Hepatocyte (in vitro differentiated cells): Measurements from ENCODE around the gene GRK5. TPM values are rescaled to one million over a fixed set of nuclear protein-coding genes. Genes with fewer than 3 reads are reported as not detected.

Experiments
- DNase-seq: peaks from one replicate; pipeline ENCODE4 v3.0.0-alpha.2; 2016; ENCODE audit warnings: low spot score
- H2AFZ ChIP-seq: fragments of 200-600 bp; sonication (generic); 2 replicates; pipeline ENCODE4 v1.6.0; 2016; ENCODE audit warnings: antibody characterized with exemption, mild to moderate bottlenecking
- H3K27ac ChIP-seq: fragments of 200-600 bp; sonication (generic); 2 replicates; pipeline ENCODE4 v1.5.1; 2016; ENCODE audit warnings: mild to moderate bottlenecking
- H3K27me3 ChIP-seq: fragments of 200-600 bp; sonication (generic); 2 replicates; pipeline ENCODE4 v1.6.1; 2016
- H3K36me3 ChIP-seq: fragments of 200-600 bp; sonication (generic); replicated peaks from 2 replicates; pipeline ENCODE4 v1.5.1; 2016; ENCODE audit warnings: low read depth; ENCODE audit not compliant: insufficient read depth
- H3K4me1 ChIP-seq: fragments of 200-600 bp; sonication (generic); 2 replicates; pipeline ENCODE4 v1.5.1; 2016; ENCODE audit warnings: mild to moderate bottlenecking, moderate library complexity; ENCODE audit not compliant: insufficient read depth
- H3K4me2 ChIP-seq: fragments of 200-600 bp; sonication (generic); 2 replicates; pipeline ENCODE4 v1.6.0; 2016
- H3K4me3 ChIP-seq: fragments of 200-600 bp; sonication (generic); 2 replicates; pipeline ENCODE4 v1.5.1; 2016; ENCODE audit warnings: mild to moderate bottlenecking
- H3K79me2 ChIP-seq: fragments of 200-600 bp; sonication (generic); 2 replicates; pipeline ENCODE4 v1.6.0; 2017; ENCODE audit warnings: mild to moderate bottlenecking
- H3K9me2 ChIP-seq: fragments of 200-600 bp; sonication (generic); replicated peaks from 2 replicates; pipeline ENCODE4 v1.6.0; 2017; ENCODE audit warnings: mild to moderate bottlenecking; ENCODE audit not compliant: insufficient read depth
- H3K9me3 ChIP-seq: fragments of 200-600 bp; sonication (generic); 2 replicates; pipeline ENCODE4 v1.5.1; 2016; ENCODE audit warnings: low read depth, mild to moderate bottlenecking
- H4K20me1 ChIP-seq: fragments of 200-600 bp; sonication (generic); 2 replicates; pipeline ENCODE4 v1.6.0; 2016; ENCODE audit warnings: mild to moderate bottlenecking; ENCODE audit not compliant: insufficient read depth, poor library complexity, severe bottlenecking
- CTCF ChIP-seq: fragments of 200-600 bp; sonication (generic); IDR thresholded peaks from 2 replicates; pipeline ENCODE4 v1.5.1; 2016; ENCODE audit warnings: antibody characterized with exemption, mild to moderate bottlenecking; ENCODE audit not compliant: poor library complexity
- EZH2 ChIP-seq: fragments of 200-600 bp; sonication (generic); IDR thresholded peaks from 2 replicates; pipeline ENCODE4 v1.6.1; 2016; ENCODE audit warnings: antibody characterized with exemption, mild to moderate bottlenecking, borderline replicate concordance
- EZH2phosphoT487 ChIP-seq: fragments of 200-600 bp; sonication (generic); IDR thresholded peaks from one replicate; pipeline ENCODE4 v1.6.1; 2018; ENCODE audit warnings: antibody characterized with exemption, mild to moderate bottlenecking, low read depth, moderate library complexity; ENCODE audit not compliant: unreplicated experiment, severe bottlenecking
- WGBS: methylation state at CpG from one replicate; pipeline ENCODE4 v1.1.6; 2016; ENCODE audit warnings: low lambda C conversion rate; ENCODE audit errors: missing lambda C conversion rate; 5-methylcytosine and 5-hydroxymethylcytosine counted together
- polyA plus RNA-seq: library from polyadenylated mRNA; unstranded; fragments of >200 nt; fragmentation: Nextera tagmentation; extraction: Ambion mirVana; gene quantifications from 2 replicates; pipeline ENCODE4 v1.2.1, GENCODE V29; 2016
- total RNA-seq: library from RNA; depleted of rRNA; stranded (reverse); fragments of >200 nt; gene quantifications from 2 replicates; pipeline ENCODE4 v1.2.3, GENCODE V29; 2014

The GRK5 gene
- total and polyA plus RNA-seq, 2 experiments from 2014 or later: 7.6 to 19.9 TPM

GRCh38 chr10:119340893-119341458 is 133.6 kb downstream of the GRK5 start:
- Histone ChIP-seq H4K20me1 (peaks cover 4% of the 10 kb centered on the region), H3K4me1 (peaks cover 28% of the 10 kb centered on the region), H3K9me3 (no peaks in the 10 kb centered on the region), H3K27ac (peak overlapping the region; percentile 59), H3K4me2 (no peak overlapping the region), H3K4me3 (no peak overlapping the region), H3K79me2 (peaks cover 4% of the 10 kb centered on the region), H2AFZ (no peak overlapping the region), H3K36me3 (no peaks in the 10 kb centered on the region), H3K27me3 (no peaks in the 10 kb centered on the region), H3K9me2 (no peaks in the 10 kb centered on the region)
- TF ChIP-seq CTCF: no peak
- DNase-seq: peak; percentile 53
- WGBS: 82% methylated on average over 10 of the region's 10 CpGs

- Histone ChIP-seq H3K9me2 (no peaks in the 10 kb centered on the region), H3K9me3 (no peaks in the 10 kb centered on the region), H3K4me2 (no peak overlapping the region), H3K27ac (peak overlapping the region; percentile 59), H3K27me3 (no peaks in the 10 kb centered on the region), H3K79me2 (peaks cover 4% of the 10 kb centered on the region), H3K4me3 (no peak overlapping the region), H2AFZ (no peak overlapping the region), H3K4me1 (peaks cover 28% of the 10 kb centered on the region), H4K20me1 (peaks cover 4% of the 10 kb centered on the region), H3K36me3 (no peaks in the 10 kb centered on the region)
- 56% methylated on average over 15 of the region's 15 CpGs for WGBS
- peak; percentile 77 for DNase-seq
- TF ChIP-seq CTCF (no peak), EZH2phosphoT487 (no peak), EZH2 (no peak)
Measured at GRCh38 chr10:119341459-119342301, 134.3 kb downstream of the GRK5 start.

GRCh38 chr10:119342335-119342734 is 135.0 kb downstream of the GRK5 start:
- Histone ChIP-seq H3K27ac (peak overlapping the region; percentile 59), H3K27me3 (no peaks in the 10 kb centered on the region), H3K79me2 (no peaks in the 10 kb centered on the region), H3K9me2 (no peaks in the 10 kb centered on the region), H3K36me3 (no peaks in the 10 kb centered on the region), H4K20me1 (peaks cover 4% of the 10 kb centered on the region), H3K4me1 (peaks cover 28% of the 10 kb centered on the region), H2AFZ (no peak overlapping the region), H3K4me3 (no peak overlapping the region), H3K4me2 (no peak overlapping the region), H3K9me3 (no peaks in the 10 kb centered on the region)
- no peak for TF ChIP-seq EZH2phosphoT487
- TF ChIP-seq EZH2: no peak
- TF ChIP-seq CTCF: no peak
- DNase-seq: no peak
- WGBS: 71% methylated on average over 9 of the region's 9 CpGs
